PC-3 (cell line): ENCODE measurements around the gene NOA1. TPM values are rescaled to one million over a fixed set of nuclear protein-coding genes. Genes with fewer than 3 reads are reported as not detected.
A peak's percentile ranks its signal among the peaks of the same experiment; 100 is the strongest.

Experiments
- ATAC-seq: fragments of 200-7000 bp; cut with Tn5 transposase; 2 replicates; pipeline ENCODE4 v1.9.1; 2020; ENCODE audit warnings: mild to moderate bottlenecking, moderate library complexity
- BruUV-seq: library from RNA; stranded (reverse); fragments of 400-500 nt; replicated peaks from 2 replicates; lab custom pipeline; 2021; lab: Mats Ljungman, UMichigan
- CTCF ChIA-PET: fragments of 300-600 bp; sonication (Branson Sonifier 250); formaldehyde crosslinking; loops from one replicate; lab custom pipeline; 2022; ENCODE audit warnings: antibody characterized with exemption; lab: Charles Lee
- POLR2A ChIA-PET: fragments of 300-600 bp; sonication (Branson Sonifier 250); formaldehyde crosslinking; loops from one replicate; lab custom pipeline; 2022; ENCODE audit warnings: antibody characterized with exemption; ENCODE audit not compliant: unreplicated experiment; lab: Charles Lee
- DNase-seq: peaks from one replicate; pipeline ENCODE4 v3.0.0-alpha.2; 2015
- H2AFZ ChIP-seq: fragments of 300-600 bp; sonication (generic); 2 replicates; pipeline ENCODE4 v1.6.0; 2016; ENCODE audit warnings: antibody characterized with exemption, low read length
- H3F3A ChIP-seq: fragments of 300-600 bp; sonication (generic); one replicate; pipeline ENCODE4 v1.6.0; 2017; ENCODE audit warnings: antibody characterized with exemption, low read length, control low read depth, mild to moderate bottlenecking; ENCODE audit not compliant: unreplicated experiment
- H3K27ac ChIP-seq: fragments of 300-600 bp; sonication (generic); 2 replicates; pipeline ENCODE4 v1.5.1; 2016; ENCODE audit warnings: mild to moderate bottlenecking, low read length
- H3K27me3 ChIP-seq: fragments of 300-600 bp; sonication (generic); 2 replicates; pipeline ENCODE4 v1.6.1; 2016; ENCODE audit warnings: low read length, mixed read lengths
- H3K36me3 ChIP-seq: fragments of 300-600 bp; sonication (generic); 2 replicates; pipeline ENCODE4 v1.6.1; 2016; ENCODE audit warnings: low read depth, mixed run types, low read length, mixed read lengths
- H3K4me1 ChIP-seq: fragments of 300-600 bp; sonication (generic); 2 replicates; pipeline ENCODE4 v1.5.1; 2016; ENCODE audit warnings: low read length; ENCODE audit not compliant: insufficient read depth
- H3K4me2 ChIP-seq: fragments of 300-600 bp; sonication (generic); 2 replicates; pipeline ENCODE4 v1.6.0; 2016; ENCODE audit warnings: low read length
- H3K4me3 ChIP-seq: fragments of 300-600 bp; sonication (generic); 2 replicates; pipeline ENCODE4 v1.5.1; 2016; ENCODE audit warnings: mild to moderate bottlenecking, low read length, mixed read lengths
- H3K79me2 ChIP-seq: fragments of 300-600 bp; sonication (generic); 2 replicates; pipeline ENCODE4 v1.6.1; 2017; ENCODE audit warnings: low read length, mixed read lengths
- H3K9ac ChIP-seq: fragments of 300-600 bp; sonication (generic); 2 replicates; pipeline ENCODE4 v1.6.0; 2016; ENCODE audit warnings: mild to moderate bottlenecking, low read length
- H3K9me2 ChIP-seq: fragments of 300-600 bp; sonication (generic); replicated peaks from 2 replicates; pipeline ENCODE4 v1.6.1; 2016; ENCODE audit warnings: mixed run types, low read length, mixed read lengths
- H3K9me3 ChIP-seq: fragments of 300-600 bp; sonication (generic); 2 replicates; pipeline ENCODE4 v1.6.1; 2016; ENCODE audit warnings: low read length, mixed read lengths
- H4K20me1 ChIP-seq: fragments of 300-600 bp; sonication (generic); 2 replicates; pipeline ENCODE4 v1.6.1; 2016; ENCODE audit warnings: low read length, mixed read lengths
- CTCF ChIP-seq: fragments of 300-600 bp; sonication (generic); conservative IDR thresholded peaks from 2 replicates; pipeline ENCODE4 v1.5.1; 2017; ENCODE audit warnings: antibody characterized with exemption, low read depth, mild to moderate bottlenecking, low read length
- EZH2 ChIP-seq: fragments of 300-600 bp; sonication (generic); IDR thresholded peaks from one replicate; pipeline ENCODE4 v1.6.1; 2017; ENCODE audit warnings: antibody characterized with exemption, mild to moderate bottlenecking, low read length; ENCODE audit not compliant: unreplicated experiment
- EZH2phosphoT487 ChIP-seq: fragments of 300-600 bp; sonication (generic); IDR thresholded peaks from 2 replicates; pipeline ENCODE4 v1.6.1; 2018; ENCODE audit warnings: mild to moderate bottlenecking, antibody characterized with exemption, low read length, borderline replicate concordance
- intact Hi-C: fragments of 100-400 bp; cut with micrococcal nuclease; formaldehyde crosslinking; loops from 2 replicates; pipeline ENCODE4 v1.9.0; 2023
- total RNA-seq: library from RNA; depleted of rRNA; stranded (reverse); fragments of >200 nt; gene quantifications from 2 replicates; pipeline ENCODE4 v1.2.3, GENCODE V29; 2014

Gene NOA1
- total RNA-seq, 1 experiment from 2014 or later = 33.1 TPM

- H3K9me2 ChIP-seq = no peaks in the 10 kb centered on the region
- peak overlapping the region; percentile 98 for H3K4me3 ChIP-seq
- no peak for TF ChIP-seq CTCF
- TF ChIP-seq EZH2phosphoT487 = no peak
- no peak for TF ChIP-seq EZH2
- intact Hi-C loops = loop anchor here (5.0 kb wide), 1 partner anchor 542 kb away; the partner anchor contains the start of genes PAICS and PPAT
- peak overlapping the region; percentile 97 for H3K4me2 ChIP-seq
- peak; percentile 33 for DNase-seq
- no peaks in the 10 kb centered on the region for H3K9me3 ChIP-seq
- H3K9ac ChIP-seq = peak overlapping the region; percentile 97
- no peak for ATAC-seq
- H3K36me3 ChIP-seq = peaks cover 11% of the 10 kb centered on the region; the same call in 1 of the 2 replicates
- ChIA-PET POLR2A (interaction anchor here (0.6 kb wide), 1 partner anchor 52 kb away, joined by 6 read pairs; no protein-coding TSS in a partner anchor), CTCF (no interaction called here)
- BruUV-seq = no TSS peak
- peak overlapping the region; percentile 79; the same call in 1 of the 2 replicates for H3K27ac ChIP-seq
- peaks cover 30% of the 10 kb centered on the region for H3K4me1 ChIP-seq
- peaks cover 90% of the 10 kb centered on the region for H3K79me2 ChIP-seq
- H2AFZ ChIP-seq = peak overlapping the region; percentile 91; the same call in 1 of the 2 replicates
- no peaks in the 10 kb centered on the region for H3F3A ChIP-seq
- H3K27me3 ChIP-seq = no peaks in the 10 kb centered on the region
- peaks cover 49% of the 10 kb centered on the region for H4K20me1 ChIP-seq
Observed at GRCh38 chr4:56979421-56980072, 2.1 kb upstream of the NOA1 start.

- peak; percentile 98 for DNase-seq
- Histone ChIP-seq H3K9me2 (no peaks in the 10 kb centered on the region), H3F3A (no peaks in the 10 kb centered on the region), H3K4me1 (peaks cover 31% of the 10 kb centered on the region), H4K20me1 (peaks cover 45% of the 10 kb centered on the region), H3K36me3 (peaks cover 17% of the 10 kb centered on the region), H3K27ac (peak within 1 kb of the TSS; percentile 79), H3K4me3 (peak within 1 kb of the TSS; percentile 98), H3K79me2 (peaks cover 90% of the 10 kb centered on the region), H3K9ac (peak within 1 kb of the TSS; percentile 97), H2AFZ (peak within 1 kb of the TSS; percentile 91), H3K4me2 (peak within 1 kb of the TSS; percentile 97), H3K9me3 (0 out of 2 replicates have a peak, but pooled peaks cover under 1% of the 10 kb centered on the region), H3K27me3 (no peaks in the 10 kb centered on the region)
- ATAC-seq = peak; percentile 56
- TF ChIP-seq EZH2phosphoT487 (no peak), CTCF (no peak), EZH2 (no peak)
- CTCF ChIA-PET = interaction anchor here (0.6 kb wide), 1 partner anchor 41 kb away, joined by 6 read pairs; no protein-coding TSS in a partner anchor
- POLR2A ChIA-PET = interaction anchor here (0.6 kb wide), 1 partner anchor 20 kb away, joined by 3 read pairs; no protein-coding TSS in a partner anchor
- intact Hi-C loops = loop anchor here (5.0 kb wide), 1 partner anchor 542 kb away; the partner anchor contains the start of genes PAICS and PPAT
- BruUV-seq = TSS peak; percentile 80
Observed at GRCh38 chr4:56978750-56979303, 1.4 kb upstream of the NOA1 start, which contains the start of gene POLR2B. Gene POLR2B, plus strand, starts transcription at chr4:56978896. Its CDS starts 90 bp downstream, at chr4:56978986.
